GM23338 (cell line): ENCODE data around the gene SMAD3. TPM values are rescaled to one million over a fixed set of nuclear protein-coding genes. Genes with fewer than 3 reads are reported as not detected.

Source experiments
- ATAC-seq: fragments of 200-7000 bp; cut with Tn5 transposase; 3 replicates; pipeline ENCODE4 v1.9.1; 2020
- DNase-seq: peaks from one replicate; pipeline ENCODE4 v3.0.0-alpha.2; 2015; ENCODE audit warnings: low spot score
- H2AFZ ChIP-seq: fragments of 200-600 bp; sonication (generic); 2 replicates; pipeline ENCODE4 v1.8.0; 2016; ENCODE audit warnings: antibody characterized with exemption, mild to moderate bottlenecking, moderate library complexity
- H3F3A ChIP-seq: fragments of 200-600 bp; sonication (generic); replicated peaks from 2 replicates; pipeline ENCODE4 v1.8.0; 2017; ENCODE audit warnings: antibody characterized with exemption, mixed run types, low read depth
- H3K27ac ChIP-seq: fragments of 200-600 bp; sonication (generic); 2 replicates; pipeline ENCODE4 v1.6.1; 2016; ENCODE audit warnings: low read depth
- H3K27me3 ChIP-seq: fragments of 200-600 bp; sonication (generic); 2 replicates; pipeline ENCODE4 v1.8.0; 2016; ENCODE audit warnings: mild to moderate bottlenecking, mixed run types, moderate library complexity; ENCODE audit not compliant: insufficient read depth
- H3K36me3 ChIP-seq: fragments of 200-600 bp; sonication (generic); 2 replicates; pipeline ENCODE4 v1.8.0; 2016; ENCODE audit warnings: mild to moderate bottlenecking; ENCODE audit not compliant: insufficient read depth
- H3K4me1 ChIP-seq: fragments of 200-600 bp; sonication (generic); 2 replicates; pipeline ENCODE4 v1.8.0; 2016; ENCODE audit warnings: mild to moderate bottlenecking, moderate library complexity; ENCODE audit not compliant: insufficient read depth
- H3K4me2 ChIP-seq: fragments of 200-600 bp; sonication (generic); 2 replicates; pipeline ENCODE4 v1.7.1; 2017; ENCODE audit warnings: mixed run types
- H3K4me3 ChIP-seq: fragments of 200-600 bp; sonication (generic); 2 replicates; pipeline ENCODE4 v1.6.1; 2016; ENCODE audit warnings: mixed run types
- H3K79me2 ChIP-seq: fragments of 200-600 bp; sonication (generic); replicated peaks from 2 replicates; pipeline ENCODE4 v1.8.0; 2017; ENCODE audit warnings: mild to moderate bottlenecking; ENCODE audit not compliant: insufficient read depth
- H3K9me2 ChIP-seq: fragments of 200-600 bp; sonication (generic); 2 replicates; pipeline ENCODE4 v1.8.0; 2017; ENCODE audit not compliant: insufficient read depth
- H4K20me1 ChIP-seq: fragments of 200-600 bp; sonication (generic); replicated peaks from 2 replicates; pipeline ENCODE4 v1.8.0; 2017; ENCODE audit warnings: mild to moderate bottlenecking; ENCODE audit not compliant: insufficient read depth
- H3K27ac Mint-ChIP-seq: 2 replicates; pipeline ENCODE4 v1.8.0; 2020; ENCODE audit warnings: inconsistent platforms, mild to moderate bottlenecking, moderate library complexity, mixed read lengths
- H3K27me3 Mint-ChIP-seq: 3 replicates; pipeline ENCODE4 v1.8.0; 2022; ENCODE audit warnings: low read depth, mild to moderate bottlenecking, moderate library complexity, mixed read lengths, inconsistent platforms; ENCODE audit not compliant: insufficient read depth, poor library complexity
- H3K36me3 Mint-ChIP-seq: 3 replicates; pipeline ENCODE4 v1.8.0; 2021; ENCODE audit warnings: low read depth, mild to moderate bottlenecking, inconsistent platforms, moderate library complexity, mixed read lengths
- H3K4me1 Mint-ChIP-seq: 3 replicates; pipeline ENCODE4 v1.8.0; 2020; ENCODE audit warnings: mild to moderate bottlenecking, inconsistent platforms, mixed read lengths
- H3K4me3 Mint-ChIP-seq: 3 replicates; pipeline ENCODE4 v1.8.0; 2021; ENCODE audit warnings: moderate library complexity, mild to moderate bottlenecking, inconsistent platforms, mixed read lengths
- H3K9me3 Mint-ChIP-seq: 3 replicates; pipeline ENCODE4 v1.8.0; 2020; ENCODE audit warnings: moderate library complexity, mild to moderate bottlenecking, inconsistent platforms, mixed read lengths
- CREB1 ChIP-seq: fragments of 250-450 bp; sonication (Bioruptor Pico); IDR thresholded peaks from 2 replicates; pipeline ENCODE4 v1.5.0; 2020; ENCODE audit warnings: low read depth, mild to moderate bottlenecking, moderate library complexity
- CTCF ChIP-seq, 2 experiments: fragments of 200-600 bp in 1 of 2; sonication (generic) in 1 of 2; conservative IDR thresholded peaks; 2 replicates each; pipeline versions ENCODE4 v1.5.1 to v1.6.1; 2016 to 2017; ENCODE audit warnings: antibody characterized with exemption in 2 of 2, low read depth in 2 of 2, mild to moderate bottlenecking in 2 of 2, moderate library complexity in 1 of 2
- EZH2 ChIP-seq: fragments of 200-600 bp; sonication (generic); IDR thresholded peaks from one replicate; pipeline ENCODE4 v1.8.0; 2017; ENCODE audit warnings: antibody characterized with exemption, mild to moderate bottlenecking, low read depth; ENCODE audit not compliant: unreplicated experiment
- EZH2phosphoT487 ChIP-seq: fragments of 200-600 bp; sonication (generic); IDR thresholded peaks from one replicate; pipeline ENCODE4 v1.8.1; 2018; ENCODE audit warnings: antibody characterized with exemption; ENCODE audit not compliant: unreplicated experiment
- JUNB ChIP-seq: IDR thresholded peaks from one replicate; pipeline ENCODE4 v1.6.1; 2016; ENCODE audit warnings: antibody characterized with exemption; ENCODE audit not compliant: unreplicated experiment
- NANOG ChIP-seq: IDR thresholded peaks from 2 replicates; pipeline ENCODE4 v1.6.1; 2016; ENCODE audit warnings: antibody characterized with exemption, borderline replicate concordance
- POLR2AphosphoS5 ChIP-seq: IDR thresholded peaks from 2 replicates; pipeline ENCODE4 v1.6.1; 2016; ENCODE audit warnings: antibody characterized with exemption, low read depth
- STAT1 ChIP-seq: IDR thresholded peaks from one replicate; pipeline ENCODE4 v1.6.1; 2016; ENCODE audit warnings: antibody characterized with exemption; ENCODE audit not compliant: unreplicated experiment
- ZNF114 ChIP-seq: fragments of 250-450 bp; sonication (Bioruptor Pico); IDR thresholded peaks from 2 replicates; pipeline ENCODE4 v1.5.0; 2020; ENCODE audit warnings: mild to moderate bottlenecking, moderate library complexity
- ZNF331 ChIP-seq: fragments of 250-450 bp; sonication (Bioruptor Pico); IDR thresholded peaks from 2 replicates; pipeline ENCODE4 v1.5.0; 2020; ENCODE audit warnings: low read depth, mild to moderate bottlenecking, moderate library complexity
- ZNF462 ChIP-seq: fragments of 250-450 bp; sonication (Bioruptor Pico); IDR thresholded peaks from 2 replicates; pipeline ENCODE4 v1.5.0; 2020; ENCODE audit warnings: mild to moderate bottlenecking, moderate library complexity
- polyA plus RNA-seq: library from polyadenylated mRNA; unstranded; fragments of >200 nt; fragmentation: Nextera tagmentation; extraction: Ambion mirVana; gene quantifications from 2 replicates; pipeline ENCODE4 v1.2.1, GENCODE V29; 2016
- total RNA-seq: library from RNA; depleted of rRNA; stranded (reverse); fragments of >200 nt; shearing (Covaris generic); gene quantifications from 2 replicates; pipeline ENCODE4 v1.2.3, GENCODE V29; 2014

The SMAD3 gene
- total and polyA plus RNA-seq, 2 experiments from 2014 or later: 4.9 to 11.6 TPM

- no peak for TF ChIP-seq CTCF (conservative IDR thresholded peaks at IDR 0.05; ENCODE audit: low read depth in 2 of 2)
- TF ChIP-seq JUNB: no peak
Observed at GRCh38 chr15:67149068-67149772, 83.8 kb downstream of the SMAD3 start (continued).

GRCh38 chr15:67149773-67150022 is 84.3 kb downstream of the SMAD3 start:
- ATAC-seq (no peak; the same call in 2 of the 3 replicates), DNase-seq (peak; percentile 38)
- Mint-ChIP-seq H3K9me3 (no peaks in the 10 kb centered on the region), H3K4me1 (peaks cover 76% of the 10 kb centered on the region), H3K36me3 (no peaks in the 10 kb centered on the region), H3K27me3 (peaks cover 12% of the 10 kb centered on the region), H3K4me3 (no peak overlapping the region), H3K27ac (no peak overlapping the region)
- H3K9me2 ChIP-seq: no peaks in the 10 kb centered on the region
- no peaks in the 10 kb centered on the region for H3K36me3 ChIP-seq
- peaks cover 76% of the 10 kb centered on the region for H3K4me1 ChIP-seq
- peak overlapping the region; percentile 85; the same call in 1 of the 2 replicates for H3K27ac ChIP-seq
- 0 out of 2 replicates have a peak, but pooled peaks cover 13% of the 10 kb centered on the region for H3K79me2 ChIP-seq
- H3F3A ChIP-seq: peaks cover 24% of the 10 kb centered on the region
- H3K4me2 ChIP-seq: peak overlapping the region; percentile 61
- peak overlapping the region; percentile 19 for H3K4me3 ChIP-seq
- no peak overlapping the region for H2AFZ ChIP-seq
- no peak for TF ChIP-seq POLR2AphosphoS5
- TF ChIP-seq ZNF114 (CRISPR knock-in tag): no peak
- no peak for TF ChIP-seq EZH2phosphoT487
- no peak for TF ChIP-seq JUNB
- no peak for TF ChIP-seq CTCF (conservative IDR thresholded peaks at IDR 0.05; ENCODE audit: low read depth in 2 of 2)
- TF ChIP-seq EZH2: no peak
- TF ChIP-seq STAT1: no peak
- TF ChIP-seq CREB1: no peak
- TF ChIP-seq NANOG: no peak; the same call in 1 of the 2 replicates
- no peak for TF ChIP-seq ZNF331 (CRISPR knock-in tag)
- no peak for TF ChIP-seq ZNF462 (CRISPR knock-in tag)
- H3K27me3 ChIP-seq: 0 out of 2 replicates have a peak, but pooled peaks cover 4% of the 10 kb centered on the region
- H4K20me1 ChIP-seq: no peaks in the 10 kb centered on the region
